ENCODE data around the gene LRRK1.

Gene LRRK1

GRCh38 chr15:100972975-100973350 is 53.8 kb downstream of the LRRK1 start:
- no peak for DNase-seq (ENCODE audit: low read depth)

- DNase-seq (ENCODE audit: low read depth) = no peak
Measured at GRCh38 chr15:100973351-100974111, 54.4 kb downstream of the LRRK1 start.

- DNase-seq (ENCODE audit: low read depth) = no peak
Measured at GRCh38 chr15:100975043-100975442, 55.9 kb downstream of the LRRK1 start.

DNA sequence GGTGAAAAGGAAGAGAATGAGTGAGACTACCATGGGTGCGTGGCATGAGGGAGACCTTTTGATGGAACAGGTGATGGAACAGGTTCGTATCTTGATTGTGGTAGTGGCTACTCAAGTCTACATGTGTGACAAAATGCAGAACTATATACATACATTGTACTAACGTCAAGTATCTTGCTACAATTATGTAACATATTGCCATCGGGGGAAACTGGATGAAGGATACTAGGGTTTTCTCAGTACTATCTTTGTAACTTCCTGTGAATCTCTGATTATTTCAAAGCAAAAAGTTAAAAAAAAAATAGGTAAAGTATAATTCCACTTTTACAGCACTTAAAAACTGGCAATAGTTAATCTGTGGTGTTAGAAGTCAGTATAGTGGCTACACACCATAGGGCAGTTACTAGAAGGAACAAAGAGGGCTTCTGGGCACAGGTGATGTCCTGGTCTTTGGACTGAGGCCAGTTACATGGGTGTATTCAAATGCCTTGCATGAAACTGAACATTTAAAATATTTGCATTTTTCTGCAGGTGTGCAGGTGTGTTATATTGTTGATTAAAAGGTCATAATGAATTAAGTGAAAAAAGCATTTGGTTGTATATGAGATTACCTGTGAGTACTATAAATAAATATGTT is 61.4 kb downstream of the LRRK1 start:
- no peak for DNase-seq (ENCODE audit: low read depth)

DNA sequence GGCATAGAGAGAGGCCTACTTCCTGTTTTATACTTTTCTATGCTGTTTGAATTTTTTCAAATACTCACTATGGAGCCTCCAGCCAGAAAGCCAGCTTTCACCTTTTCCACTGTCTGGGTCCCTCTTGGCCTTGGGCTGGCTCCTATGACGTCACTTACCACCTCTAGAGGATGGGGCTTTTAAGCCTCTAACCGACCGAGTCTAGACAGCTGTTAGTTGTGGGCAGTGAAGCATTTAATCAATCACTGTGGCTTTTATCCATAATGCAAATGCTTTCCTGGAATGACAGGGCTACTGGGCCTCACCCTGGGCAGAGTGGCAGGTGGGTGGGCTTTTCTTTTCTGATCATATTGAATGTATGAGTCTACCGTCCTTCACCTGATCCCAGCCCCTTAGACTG is 61.9 kb downstream of the LRRK1 start:
- no peak for DNase-seq (ENCODE audit: low read depth)

DNA sequence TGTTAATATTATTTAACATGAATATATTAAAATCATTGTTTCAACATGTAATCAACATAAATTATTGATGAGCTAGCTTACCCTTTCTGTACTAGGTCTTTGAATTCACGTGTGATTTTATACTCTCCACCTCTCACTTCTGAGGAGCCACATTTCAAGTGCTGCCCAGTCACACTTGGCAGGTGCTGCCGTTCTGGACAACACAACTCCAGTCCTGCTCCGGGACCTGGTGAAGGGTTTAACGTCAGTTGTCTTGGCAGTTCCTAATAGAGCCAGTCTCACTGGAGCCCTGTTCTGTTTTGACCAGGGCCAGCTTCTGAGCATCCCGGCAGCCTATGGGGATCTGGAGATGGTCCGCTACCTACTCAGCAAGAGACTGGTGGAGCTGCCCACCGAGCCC is 64.1 kb downstream of the LRRK1 start:
- DNase-seq (ENCODE audit: low read depth) = no peak

DNA sequence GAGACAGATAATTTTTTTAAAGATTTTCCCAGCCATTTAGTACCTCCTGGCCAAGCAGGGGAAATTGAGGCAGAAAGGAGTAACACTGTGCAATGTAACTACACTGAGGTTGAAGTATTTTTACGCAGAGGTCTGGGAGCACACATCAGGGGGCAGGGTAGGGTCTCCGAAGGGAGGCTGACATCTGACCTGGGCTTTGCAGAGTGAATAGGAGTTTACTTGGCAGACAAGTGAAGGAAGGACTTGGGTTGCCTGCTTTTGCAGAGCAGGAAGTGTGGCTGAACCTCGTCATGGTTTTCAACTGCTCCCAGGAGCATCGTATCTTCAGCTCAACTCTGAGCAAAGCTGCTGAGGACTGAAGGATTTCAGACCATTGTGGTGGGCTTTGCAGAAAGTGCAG is 66.2 kb downstream of the LRRK1 start:
- DNase-seq (ENCODE audit: low read depth) = no peak

DNA sequence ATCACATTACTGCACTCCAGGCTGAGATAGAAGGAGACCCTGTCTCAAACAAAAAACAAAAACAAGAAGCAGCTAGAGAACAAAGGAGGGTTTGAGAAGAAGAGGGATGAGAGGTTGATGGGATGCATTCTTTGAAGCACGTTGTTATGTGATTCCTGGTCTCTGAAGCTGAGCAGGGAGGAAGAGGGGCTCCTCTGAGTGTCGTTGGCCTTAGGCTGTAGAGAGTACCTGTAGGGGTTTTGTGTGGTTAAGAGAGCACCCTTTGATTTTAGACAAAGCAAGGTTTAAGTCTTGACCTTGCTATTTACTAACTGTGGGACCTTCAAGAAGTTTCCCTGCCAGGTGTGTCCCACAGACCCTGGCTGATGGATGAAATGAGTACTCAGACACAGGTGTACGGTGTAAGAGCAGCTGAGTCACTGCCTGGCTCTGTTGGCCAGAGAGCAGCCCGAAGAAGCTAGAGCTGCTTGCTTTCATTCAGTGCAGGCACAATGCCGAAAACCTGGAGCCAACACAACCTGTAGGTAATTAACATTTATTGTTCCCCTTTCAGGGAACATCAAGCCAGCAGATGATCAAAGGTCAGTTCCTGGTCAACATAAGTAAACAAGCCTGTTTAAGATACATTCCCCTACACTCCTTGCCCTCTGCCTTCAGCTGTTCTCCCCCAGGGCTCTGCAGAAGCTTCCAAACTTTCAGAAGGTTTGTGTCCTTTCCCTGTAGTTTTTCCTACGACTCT is 67.2 kb downstream of the LRRK1 start:
- DNase-seq (ENCODE audit: low read depth) = no peak

DNA sequence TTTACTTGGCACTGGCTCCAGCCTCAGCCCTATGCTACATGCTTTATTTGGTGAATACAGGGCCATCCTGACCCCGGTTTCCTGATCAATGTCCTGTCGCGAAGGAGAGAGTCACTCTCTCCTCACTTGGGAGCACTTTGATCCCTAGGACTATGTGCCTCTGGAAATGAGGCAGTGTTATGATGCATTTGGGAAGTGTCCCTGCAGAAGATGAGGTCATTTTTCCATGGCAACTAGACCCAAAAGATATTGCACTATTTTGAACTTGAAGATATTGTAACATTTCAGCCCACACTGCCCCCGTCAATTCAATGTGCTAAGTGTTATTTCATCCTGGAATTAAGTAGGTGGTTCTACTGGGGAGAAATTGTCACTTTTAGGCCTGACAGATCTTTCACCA is 68.0 kb downstream of the LRRK1 start:
- no peak for DNase-seq (ENCODE audit: low read depth)

DNA sequence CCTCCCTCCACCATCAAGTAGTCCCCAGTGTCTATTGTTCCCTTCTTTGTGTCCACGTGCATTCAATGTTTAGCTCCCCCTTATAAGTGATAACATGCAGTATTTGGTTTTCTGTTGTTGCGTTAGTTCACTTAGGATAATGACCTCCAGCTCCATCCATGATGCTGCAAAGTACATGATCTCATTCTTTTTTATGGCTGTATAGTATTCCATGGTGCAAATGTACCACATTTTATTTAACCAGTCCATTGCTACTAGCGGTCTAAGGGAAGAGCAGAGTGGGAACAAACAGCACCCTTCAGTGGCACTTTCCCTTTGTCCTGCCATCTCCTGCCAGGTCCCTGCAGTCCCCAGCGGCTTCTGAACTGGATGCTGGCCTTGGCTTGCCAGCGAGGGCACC is 69.1 kb downstream of the LRRK1 start:
- DNase-seq (ENCODE audit: low read depth) = no peak

GRCh38 chr15:100988857-100989256 is 69.7 kb downstream of the LRRK1 start:
- no peak for DNase-seq (ENCODE audit: low read depth)

GRCh38 chr15:100994597-100995446 is 75.7 kb downstream of the LRRK1 start:
- no peak for DNase-seq (ENCODE audit: low read depth)

DNA sequence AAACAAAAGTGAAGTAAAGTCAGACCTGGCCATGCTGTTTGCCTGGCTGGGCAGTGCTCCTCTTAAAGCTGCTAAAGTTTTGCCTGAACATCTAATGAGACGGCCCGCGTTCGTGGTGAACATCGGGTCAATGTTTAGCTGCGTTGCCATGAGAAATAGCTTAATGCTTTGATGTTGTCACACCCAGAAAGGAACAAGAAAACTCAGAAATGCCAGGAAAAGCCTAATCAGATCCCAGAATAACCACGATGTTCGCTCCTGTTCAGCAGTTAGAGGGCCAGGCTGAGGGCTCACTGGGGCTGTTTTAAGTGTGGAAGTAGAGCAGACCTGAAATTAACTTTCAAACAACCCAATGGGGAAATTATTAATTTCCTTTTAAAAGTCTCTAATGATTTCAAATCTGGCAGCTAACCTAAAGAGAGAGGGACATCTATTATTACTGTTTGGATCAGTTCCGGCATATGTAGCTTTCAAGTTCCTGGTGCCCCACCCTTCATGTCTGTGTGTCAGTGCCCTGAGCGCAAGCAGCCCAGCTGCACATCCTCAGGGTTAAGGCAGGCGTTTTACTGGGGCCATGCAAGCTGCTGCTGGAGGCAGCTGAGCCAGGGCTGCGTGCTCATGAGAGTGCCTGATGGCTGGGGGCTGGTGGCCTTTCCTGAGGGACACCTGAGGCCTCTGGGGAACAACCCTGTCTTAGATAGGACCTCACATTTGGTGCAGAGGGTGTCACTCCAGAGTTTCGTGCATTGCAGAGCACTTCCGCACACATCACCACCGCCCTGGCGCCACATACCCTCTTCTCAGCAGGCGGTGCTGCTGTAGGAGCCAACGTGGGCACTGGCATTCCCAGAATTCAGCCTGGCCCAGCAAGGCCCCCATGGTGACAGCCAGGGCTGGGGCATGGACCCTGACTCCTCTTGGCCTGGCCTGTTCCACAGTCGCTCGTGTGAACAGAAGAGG is 76.6 kb downstream of the LRRK1 start:
- DNase-seq (ENCODE audit: low read depth) = no peak

GRCh38 chr15:100997442-100997841 is 78.3 kb downstream of the LRRK1 start:
- no peak for DNase-seq (ENCODE audit: low read depth)

DNA sequence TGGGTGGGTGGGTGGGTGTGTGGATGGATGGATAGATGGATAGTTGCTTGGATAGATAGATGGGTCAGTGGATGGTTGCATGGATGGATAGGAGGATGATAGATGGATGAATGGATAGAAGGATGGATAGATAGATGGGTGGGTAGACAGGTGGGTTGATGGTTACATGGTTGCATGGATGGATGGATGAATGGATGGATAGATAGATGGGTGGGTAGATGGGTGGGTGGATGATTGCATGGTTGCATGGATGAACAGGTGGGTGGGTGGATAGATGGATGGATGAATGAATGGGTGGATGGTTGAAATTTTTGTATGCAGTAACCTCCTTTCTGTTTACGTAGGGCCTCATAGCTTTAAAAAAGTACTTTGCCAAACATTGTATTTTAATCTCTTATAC is 79.5 kb downstream of the LRRK1 start:
- no peak for DNase-seq (ENCODE audit: low read depth)

DNA sequence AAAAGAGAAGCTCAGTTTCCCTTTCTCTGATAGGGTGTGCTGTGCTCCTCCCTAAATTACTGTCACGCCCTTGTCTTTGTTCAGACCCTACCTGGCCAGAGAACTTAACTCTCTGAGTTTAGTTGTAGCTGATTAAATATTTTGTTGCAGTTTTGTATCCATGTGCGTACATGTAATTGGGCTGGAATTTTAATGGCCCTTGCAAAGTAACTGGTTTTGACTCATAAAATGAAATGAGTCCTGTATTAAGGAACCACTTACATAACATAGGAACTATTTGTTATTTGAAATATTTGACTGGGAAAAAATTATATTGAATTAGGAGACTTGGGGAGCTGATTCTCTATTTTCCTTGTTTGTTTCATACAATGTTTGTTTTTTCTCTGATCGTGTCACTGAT is 80.2 kb downstream of the LRRK1 start:
- DNase-seq (ENCODE audit: low read depth) = no peak

DNA sequence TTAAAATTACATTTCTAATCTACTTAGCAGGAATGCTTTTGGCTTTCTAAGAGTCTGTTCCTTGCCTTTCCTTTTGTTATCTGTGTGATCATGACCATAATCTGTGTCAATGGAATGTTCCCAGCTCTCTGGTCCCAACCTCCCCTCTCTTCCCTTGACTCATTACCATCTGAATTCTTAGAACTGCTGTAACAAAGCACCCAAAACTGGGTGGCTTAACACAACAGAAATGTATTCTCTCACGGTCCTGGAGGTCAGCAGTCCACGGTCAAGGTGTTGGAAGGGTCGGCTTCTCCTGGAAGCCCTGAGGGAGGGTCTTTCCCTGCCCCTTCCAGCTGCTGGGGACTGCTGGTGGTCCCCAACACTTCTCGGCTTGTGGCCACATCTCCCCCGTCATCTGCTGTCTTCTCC is 81.1 kb downstream of the LRRK1 start:
- DNase-seq (ENCODE audit: low read depth) = no peak

- DNase-seq (ENCODE audit: low read depth) = no peak
Measured at GRCh38 chr15:101001056-101001455, 81.9 kb downstream of the LRRK1 start.

DNA sequence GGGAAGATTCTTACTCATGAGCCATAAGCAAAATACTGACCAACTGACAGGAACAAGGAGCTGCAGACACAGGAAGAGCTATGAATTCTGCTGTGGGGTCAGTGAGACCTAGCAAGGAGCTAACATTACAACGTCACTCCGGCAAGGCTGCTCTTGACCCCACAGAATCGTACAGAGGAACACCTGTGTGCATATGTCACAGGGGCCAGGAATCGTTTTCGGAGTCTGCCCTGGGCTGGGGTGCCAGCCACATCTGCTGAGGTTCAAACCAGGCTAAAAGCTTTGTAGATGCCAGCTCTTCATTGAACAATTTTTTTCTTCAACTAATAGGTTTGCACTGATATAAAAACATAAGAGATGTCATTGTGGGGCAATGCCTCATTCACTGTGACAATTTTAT is 82.6 kb downstream of the LRRK1 start:
- DNase-seq (ENCODE audit: low read depth) = no peak

DNA sequence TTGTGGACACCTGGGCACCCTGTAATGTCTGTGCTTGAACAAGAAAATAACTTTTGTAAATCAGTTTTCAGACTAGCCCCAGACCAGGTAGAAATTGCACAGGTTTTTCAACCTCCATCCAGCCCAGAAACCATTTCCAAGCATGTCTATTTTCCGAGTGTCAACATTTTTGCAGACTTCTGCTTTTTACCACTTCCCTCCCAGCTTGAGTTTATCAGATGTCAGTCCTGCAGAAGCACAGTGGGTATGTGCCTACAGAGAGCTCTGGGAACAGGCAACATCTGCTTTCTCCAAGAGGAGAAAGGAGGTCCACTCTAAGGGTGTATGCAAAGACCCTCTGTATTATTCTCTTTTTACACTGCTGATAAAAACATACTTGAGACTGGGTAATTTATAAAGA is 83.9 kb downstream of the LRRK1 start:
- DNase-seq (ENCODE audit: low read depth) = no peak

GRCh38 chr15:101003706-101004105 is 84.5 kb downstream of the LRRK1 start:
- DNase-seq (ENCODE audit: low read depth) = no peak
